ENCODE measurements around the gene JAM3.

GRCh38 chr11:134124660-134125451 is 56.0 kb downstream of the JAM3 start:
- no peak for TF ChIP-seq EZH2phosphoT487 (IDR thresholded peaks at IDR 0.05; ENCODE audit: insufficient read depth, low read depth)
- no peak for TF ChIP-seq EZH2 (IDR thresholded peaks at IDR 0.05; ENCODE audit: insufficient read depth, poor library complexity, severe bottlenecking)
